IMR-90 (cell line): ENCODE measurements around the gene AUTS2.

Experiments
- BHLHE40 ChIP-seq: fragments of 150-350 bp; IDR thresholded peaks from 2 replicates; pipeline ENCODE4 v1.6.1; 2016; ENCODE audit warnings: mild to moderate bottlenecking, low read depth, low read length
- CEBPB ChIP-seq: IDR thresholded peaks from 2 replicates; pipeline ENCODE4 v1.6.1; 2012; ENCODE audit warnings: low read depth, low read length, improper control_type of control experiment
- FOS ChIP-seq: fragments of 150-350 bp; IDR thresholded peaks from 2 replicates; pipeline ENCODE4 v1.6.1; 2016; ENCODE audit warnings: low read depth, low read length
- POLR2A ChIP-seq: IDR thresholded peaks from 2 replicates; pipeline ENCODE4 v1.6.1; 2012; ENCODE audit warnings: mild to moderate bottlenecking, low read depth, low read length
- RAD21 ChIP-seq: IDR thresholded peaks from 2 replicates; pipeline ENCODE4 v1.6.1; 2012; ENCODE audit warnings: low read length, improper control_type of control experiment
- RCOR1 ChIP-seq: IDR thresholded peaks from 2 replicates; pipeline ENCODE4 v1.6.1; 2012; ENCODE audit warnings: mild to moderate bottlenecking, low read length, improper control_type of control experiment; ENCODE audit not compliant: insufficient replicate concordance
- RFX5 ChIP-seq: IDR thresholded peaks from 2 replicates; pipeline ENCODE4 v1.8.0; 2012; ENCODE audit warnings: low read depth, mild to moderate bottlenecking, low read length, moderate library complexity
- TF ChIP-seq, protein P1 (sequence below): conservative IDR thresholded peaks from 2 replicates; pipeline ENCODE4 v1.5.1; 2012; ENCODE audit warnings: mild to moderate bottlenecking, low read depth, low read length, improper control_type of control experiment
- TF ChIP-seq, protein P2 (sequence below): fragments of 150-350 bp; IDR thresholded peaks from 2 replicates; pipeline ENCODE4 v1.6.1; 2017; ENCODE audit warnings: mild to moderate bottlenecking, antibody characterized with exemption, low read length, low read depth
- TF ChIP-seq, protein P3 (sequence below): fragments of 150-350 bp; IDR thresholded peaks from 2 replicates; pipeline ENCODE4 v1.6.1; 2016; ENCODE audit warnings: low read depth, mild to moderate bottlenecking, low read length, moderate library complexity, borderline replicate concordance

DNA sequence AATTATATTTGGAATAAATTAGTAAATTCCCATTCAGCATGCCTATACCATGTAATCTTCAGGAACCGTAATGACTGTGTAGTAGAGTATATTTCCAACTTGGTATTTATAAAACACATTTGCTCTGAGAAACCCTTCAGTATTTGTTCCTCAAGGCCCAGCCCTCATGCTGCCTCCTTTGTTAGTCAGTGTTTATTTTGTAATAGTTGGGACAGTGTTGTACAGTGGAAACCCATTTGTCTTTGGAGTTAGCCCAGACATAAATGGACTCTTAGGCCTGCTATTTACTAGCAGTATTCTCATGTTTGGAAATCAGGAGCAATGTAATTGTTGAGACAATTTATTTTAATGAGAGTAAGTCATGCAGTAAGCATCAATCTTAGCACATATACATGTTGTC, 686.9 kb downstream of the AUTS2 start:
- TF ChIP-seq BHLHE40, result no peak
- TF ChIP-seq, protein P1, sequence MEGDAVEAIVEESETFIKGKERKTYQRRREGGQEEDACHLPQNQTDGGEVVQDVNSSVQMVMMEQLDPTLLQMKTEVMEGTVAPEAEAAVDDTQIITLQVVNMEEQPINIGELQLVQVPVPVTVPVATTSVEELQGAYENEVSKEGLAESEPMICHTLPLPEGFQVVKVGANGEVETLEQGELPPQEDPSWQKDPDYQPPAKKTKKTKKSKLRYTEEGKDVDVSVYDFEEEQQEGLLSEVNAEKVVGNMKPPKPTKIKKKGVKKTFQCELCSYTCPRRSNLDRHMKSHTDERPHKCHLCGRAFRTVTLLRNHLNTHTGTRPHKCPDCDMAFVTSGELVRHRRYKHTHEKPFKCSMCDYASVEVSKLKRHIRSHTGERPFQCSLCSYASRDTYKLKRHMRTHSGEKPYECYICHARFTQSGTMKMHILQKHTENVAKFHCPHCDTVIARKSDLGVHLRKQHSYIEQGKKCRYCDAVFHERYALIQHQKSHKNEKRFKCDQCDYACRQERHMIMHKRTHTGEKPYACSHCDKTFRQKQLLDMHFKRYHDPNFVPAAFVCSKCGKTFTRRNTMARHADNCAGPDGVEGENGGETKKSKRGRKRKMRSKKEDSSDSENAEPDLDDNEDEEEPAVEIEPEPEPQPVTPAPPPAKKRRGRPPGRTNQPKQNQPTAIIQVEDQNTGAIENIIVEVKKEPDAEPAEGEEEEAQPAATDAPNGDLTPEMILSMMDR, result no peak
- no peak for TF ChIP-seq FOS
- no peak for TF ChIP-seq RCOR1
- no peak for TF ChIP-seq POLR2A
- TF ChIP-seq RAD21, result no peak
- TF ChIP-seq, protein P2, sequence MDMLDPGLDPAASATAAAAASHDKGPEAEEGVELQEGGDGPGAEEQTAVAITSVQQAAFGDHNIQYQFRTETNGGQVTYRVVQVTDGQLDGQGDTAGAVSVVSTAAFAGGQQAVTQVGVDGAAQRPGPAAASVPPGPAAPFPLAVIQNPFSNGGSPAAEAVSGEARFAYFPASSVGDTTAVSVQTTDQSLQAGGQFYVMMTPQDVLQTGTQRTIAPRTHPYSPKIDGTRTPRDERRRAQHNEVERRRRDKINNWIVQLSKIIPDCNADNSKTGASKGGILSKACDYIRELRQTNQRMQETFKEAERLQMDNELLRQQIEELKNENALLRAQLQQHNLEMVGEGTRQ, result no peak
- no peak for TF ChIP-seq RFX5
- TF ChIP-seq, protein P3, sequence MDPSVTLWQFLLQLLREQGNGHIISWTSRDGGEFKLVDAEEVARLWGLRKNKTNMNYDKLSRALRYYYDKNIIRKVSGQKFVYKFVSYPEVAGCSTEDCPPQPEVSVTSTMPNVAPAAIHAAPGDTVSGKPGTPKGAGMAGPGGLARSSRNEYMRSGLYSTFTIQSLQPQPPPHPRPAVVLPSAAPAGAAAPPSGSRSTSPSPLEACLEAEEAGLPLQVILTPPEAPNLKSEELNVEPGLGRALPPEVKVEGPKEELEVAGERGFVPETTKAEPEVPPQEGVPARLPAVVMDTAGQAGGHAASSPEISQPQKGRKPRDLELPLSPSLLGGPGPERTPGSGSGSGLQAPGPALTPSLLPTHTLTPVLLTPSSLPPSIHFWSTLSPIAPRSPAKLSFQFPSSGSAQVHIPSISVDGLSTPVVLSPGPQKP, result no peak
- TF ChIP-seq CEBPB, result no peak
